NCI-H748 treated with DMSO at 0.1 percent for 48 hours (cell line): ENCODE measurements around the gene AEBP2.
A peak's percentile ranks its signal among the peaks of the same experiment; 100 is the strongest.
"Not testable (repeated sequence)": the region's sequence is repeated elsewhere in the genome, so short reads cannot be mapped to it uniquely, and the experiment has no call there.

Experiments used
- DNase-seq: peaks from one replicate; lab custom pipeline; 2025; lab: John Stamatoyannopoulos, UW

Gene AEBP2, protein sequence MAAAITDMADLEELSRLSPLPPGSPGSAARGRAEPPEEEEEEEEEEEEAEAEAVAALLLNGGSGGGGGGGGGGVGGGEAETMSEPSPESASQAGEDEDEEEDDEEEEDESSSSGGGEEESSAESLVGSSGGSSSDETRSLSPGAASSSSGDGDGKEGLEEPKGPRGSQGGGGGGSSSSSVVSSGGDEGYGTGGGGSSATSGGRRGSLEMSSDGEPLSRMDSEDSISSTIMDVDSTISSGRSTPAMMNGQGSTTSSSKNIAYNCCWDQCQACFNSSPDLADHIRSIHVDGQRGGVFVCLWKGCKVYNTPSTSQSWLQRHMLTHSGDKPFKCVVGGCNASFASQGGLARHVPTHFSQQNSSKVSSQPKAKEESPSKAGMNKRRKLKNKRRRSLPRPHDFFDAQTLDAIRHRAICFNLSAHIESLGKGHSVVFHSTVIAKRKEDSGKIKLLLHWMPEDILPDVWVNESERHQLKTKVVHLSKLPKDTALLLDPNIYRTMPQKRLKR

GRCh38 chr12:19439059-19440018 is at the start of gene AEBP2:
TSS of gene AEBP2 (plus strand) at chr12:19439492. CDS start at chr12:19439700, 208 bp downstream.
- DNase-seq = peak; percentile 48

DNA sequence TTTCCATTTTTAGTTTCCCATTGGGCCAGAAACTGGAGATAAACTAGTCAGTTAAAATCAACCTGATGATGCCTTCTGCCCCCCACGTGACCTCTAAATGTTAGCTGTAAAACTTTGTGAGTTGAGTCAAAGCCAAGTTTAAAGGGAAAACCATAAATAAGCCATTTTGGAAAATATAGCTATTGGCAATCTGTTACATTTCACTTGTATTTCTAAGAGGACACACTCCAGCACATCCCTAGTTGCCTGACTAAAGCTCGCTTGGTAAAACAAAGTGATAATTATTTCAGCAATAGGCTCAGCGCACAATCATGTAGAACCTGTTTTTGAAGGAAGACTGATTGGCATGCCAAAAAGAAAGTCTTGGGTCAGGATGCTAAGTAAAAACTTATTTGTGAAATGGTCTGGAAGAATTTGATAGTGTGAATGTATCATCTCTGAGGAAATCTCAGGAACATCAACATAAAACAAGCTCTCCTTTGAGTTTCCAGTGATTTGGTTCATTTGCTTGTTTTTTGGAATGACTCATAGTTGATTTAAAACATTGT is 49.2 kb upstream of the AEBP2 start:
- no peak for DNase-seq

GRCh38 chr12:19392644-19393043 is 46.6 kb upstream of the AEBP2 start:
- not testable (repeated sequence) for DNase-seq

DNA sequence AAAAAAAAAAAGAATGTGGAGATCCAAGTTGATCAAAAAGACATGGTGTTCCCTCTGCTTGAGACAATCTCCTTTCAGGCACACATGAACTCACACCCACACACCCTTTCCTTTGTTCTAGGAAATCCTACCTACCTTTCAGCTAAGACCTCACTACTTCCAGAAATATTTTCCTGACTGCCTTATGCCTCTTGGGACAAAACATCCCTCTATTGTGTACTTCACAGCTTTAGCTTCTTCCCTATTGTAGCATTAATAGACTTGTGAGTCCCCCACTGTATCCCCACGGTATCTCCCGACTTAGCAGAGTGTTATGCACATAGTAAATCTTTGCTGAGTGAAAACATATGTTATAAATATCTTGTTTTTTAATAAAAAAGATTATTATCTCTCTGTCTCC is 44.9 kb upstream of the AEBP2 start:
- DNase-seq = no peak

DNA sequence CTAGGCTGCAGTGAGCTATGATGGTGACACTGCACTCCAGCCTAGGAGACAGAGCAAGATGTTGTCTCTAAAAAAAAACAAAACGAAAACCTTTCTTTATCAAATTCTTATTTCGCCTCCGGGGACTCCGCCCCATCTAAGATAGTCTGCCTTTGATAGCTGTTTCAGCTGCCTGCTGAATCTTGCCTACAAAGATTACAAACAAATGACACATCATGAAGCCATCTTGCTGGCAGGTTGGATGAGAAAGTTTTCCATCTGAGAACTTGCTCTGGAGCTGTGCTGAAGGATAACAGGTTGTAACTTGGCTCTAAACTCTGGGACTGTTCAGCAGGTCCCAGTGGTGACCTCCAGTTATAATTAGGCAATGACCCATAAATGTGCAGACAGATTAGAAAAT is 41.8 kb upstream of the AEBP2 start:
- DNase-seq = no peak

- DNase-seq = no peak
Observed at GRCh38 chr12:19398376-19399363, 40.6 kb upstream of the AEBP2 start.

GRCh38 chr12:19400649-19401285 is 38.5 kb upstream of the AEBP2 start:
- DNase-seq = not testable (repeated sequence)

- no peak for DNase-seq
Observed at GRCh38 chr12:19402211-19402610, 37.1 kb upstream of the AEBP2 start.

- no peak for DNase-seq
Observed at GRCh38 chr12:19402743-19403431, 36.4 kb upstream of the AEBP2 start.

DNA sequence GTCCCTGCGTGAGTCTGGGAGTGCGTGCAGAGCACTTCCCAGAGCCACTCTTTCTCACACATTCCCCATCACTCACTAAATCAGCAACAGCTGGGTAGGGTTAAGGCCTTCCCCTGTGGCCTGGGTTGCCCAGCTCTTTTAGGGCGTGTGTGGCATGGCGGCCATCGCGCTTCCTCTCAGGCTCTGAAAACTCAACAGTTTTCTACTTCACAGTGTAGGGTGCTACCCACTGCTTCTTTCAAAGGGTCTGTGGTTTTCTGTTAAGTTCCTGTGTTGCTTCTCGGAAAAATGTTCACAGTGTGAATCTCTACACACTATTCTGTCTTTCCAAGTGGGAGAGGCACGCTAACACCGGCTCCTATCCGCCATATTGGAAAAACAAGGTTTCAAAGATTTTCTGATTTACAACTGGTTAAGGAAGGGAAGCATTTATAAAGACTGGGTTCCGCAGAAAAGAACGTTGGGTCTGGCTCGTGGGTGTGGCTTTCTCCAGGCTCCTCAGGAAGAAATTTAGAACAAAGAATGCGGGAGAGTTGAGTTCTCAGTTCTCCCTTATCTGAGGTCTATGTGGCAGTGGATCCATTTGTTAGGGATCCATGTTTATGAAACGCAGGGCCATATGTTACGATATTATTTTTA is 34.9 kb upstream of the AEBP2 start:
- no peak for DNase-seq

DNA sequence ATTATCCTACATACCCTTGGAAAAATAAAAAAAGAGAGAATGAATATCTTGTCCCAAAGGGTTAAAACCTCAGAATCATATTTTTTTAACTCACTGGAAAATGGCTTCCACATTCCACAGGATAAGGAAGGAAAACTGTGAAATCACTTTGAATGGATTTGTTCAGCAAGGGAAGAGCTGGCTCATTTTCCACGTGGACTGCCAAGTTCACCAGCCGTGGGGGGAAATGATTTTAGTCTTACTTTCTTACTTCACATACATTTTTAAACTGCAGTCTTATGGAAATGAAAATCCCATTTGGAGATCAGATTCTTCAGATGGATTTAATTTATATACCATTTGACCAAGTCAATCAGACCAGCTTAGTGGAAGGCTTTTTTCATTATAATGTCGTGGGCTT is 29.9 kb upstream of the AEBP2 start:
- no peak for DNase-seq

DNA sequence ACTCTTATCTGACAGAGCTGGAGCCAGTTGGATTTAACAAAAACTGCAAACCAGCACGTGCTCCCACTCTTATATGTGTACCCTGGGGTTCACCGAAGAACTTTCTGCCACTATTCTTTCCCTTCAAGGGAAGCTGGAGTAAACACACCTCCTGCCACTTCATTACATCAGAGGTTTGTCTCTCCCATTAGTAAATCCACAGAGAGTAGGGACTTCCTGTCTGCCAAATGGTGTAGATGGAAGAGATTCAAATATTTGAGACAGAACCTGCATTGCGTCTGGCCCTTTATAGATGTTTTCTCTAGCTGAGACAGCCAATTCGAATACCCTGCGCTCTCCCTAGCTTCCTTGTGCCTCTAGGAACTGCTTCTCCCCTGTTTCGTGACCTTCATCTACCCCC is 29.1 kb upstream of the AEBP2 start:
- DNase-seq = peak; percentile 12

DNA sequence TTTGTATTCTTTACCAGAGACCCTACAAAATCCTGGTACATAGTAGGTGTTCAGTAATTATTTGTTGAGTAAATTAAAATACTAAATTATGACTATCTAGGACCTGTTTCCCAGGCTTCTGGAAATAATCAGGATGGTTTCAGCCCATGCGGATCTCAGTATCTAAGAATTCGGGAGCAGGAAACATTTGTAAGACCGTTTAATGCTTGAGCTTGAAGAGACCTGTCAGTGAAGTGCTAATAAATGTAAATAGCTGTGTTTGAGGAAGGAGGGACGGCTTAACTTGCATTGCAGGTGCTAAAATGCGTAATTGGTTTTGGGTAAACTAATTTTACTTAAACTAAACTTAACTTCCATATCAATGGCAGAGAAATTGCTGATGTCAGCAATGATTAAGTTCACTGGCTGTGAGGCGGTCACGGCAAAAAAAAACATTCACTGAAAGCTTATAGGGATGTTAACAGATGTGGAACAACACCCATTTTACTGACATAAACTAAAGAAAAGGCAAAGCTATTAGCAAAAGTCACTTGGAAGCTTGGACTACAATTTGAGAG is 28.6 kb upstream of the AEBP2 start:
- no peak for DNase-seq

- no peak for DNase-seq
Observed at GRCh38 chr12:19411234-19412204, 27.8 kb upstream of the AEBP2 start.

- DNase-seq = no peak
Observed at GRCh38 chr12:19412844-19413243, 26.4 kb upstream of the AEBP2 start.

DNA sequence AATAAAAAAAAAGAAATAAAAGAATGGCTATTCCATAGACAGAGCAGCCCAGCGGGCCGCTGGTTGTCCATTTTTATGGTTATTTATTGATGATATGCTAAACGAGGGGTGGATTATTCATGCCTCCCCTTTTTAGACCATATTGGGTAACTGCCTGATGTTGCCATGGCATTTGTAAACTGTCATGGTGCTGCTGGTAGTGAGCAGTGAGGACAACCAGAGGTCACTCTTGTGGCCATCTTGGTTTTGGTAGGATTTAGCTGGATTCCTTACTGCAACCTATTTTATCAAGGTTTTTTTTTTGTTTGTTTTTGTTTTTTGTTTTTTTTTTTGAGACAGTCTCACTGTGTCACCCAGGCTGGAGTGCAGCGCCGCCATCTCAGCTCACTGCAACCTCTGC is 25.7 kb upstream of the AEBP2 start:
- DNase-seq = not testable (repeated sequence)

- no peak for DNase-seq
Observed at GRCh38 chr12:19415563-19415962, 23.7 kb upstream of the AEBP2 start.

DNA sequence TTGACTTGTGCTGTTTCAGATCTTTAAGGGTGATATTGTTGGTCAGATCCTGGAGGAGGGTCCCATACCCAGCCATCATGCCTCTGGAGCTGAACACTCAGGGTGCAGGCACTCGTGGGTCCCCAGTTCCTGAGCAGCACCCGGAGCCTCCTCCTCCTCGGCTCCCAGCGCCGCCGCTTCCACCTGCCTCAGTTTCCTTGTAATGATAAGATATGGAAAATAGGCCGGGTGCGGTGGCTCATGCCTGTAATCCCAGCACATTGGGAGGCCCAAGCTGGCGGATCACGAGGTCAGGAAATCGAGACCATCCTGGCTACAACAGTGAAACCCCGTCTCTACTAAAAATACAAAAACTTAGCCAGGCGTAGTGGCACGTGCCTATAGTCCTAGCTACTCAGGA is 20.2 kb upstream of the AEBP2 start:
- DNase-seq = no peak
